Skeletal muscle satellite cell (primary cell): ENCODE results near the gene PITPNM3.

ENCODE experiments used
- H3K27me3 ChIP-seq: 2 replicates; pipeline ENCODE4 v1.7.0; 2013; ENCODE audit warnings: low read length; ENCODE audit not compliant: control insufficient read depth, insufficient read depth
- H3K36me3 ChIP-seq: 2 replicates; pipeline ENCODE4 v1.7.0; 2013; ENCODE audit warnings: mild to moderate bottlenecking, control low read depth, low read length; ENCODE audit not compliant: insufficient read depth
- H3K4me1 ChIP-seq: 2 replicates; pipeline ENCODE4 v1.7.0; 2013; ENCODE audit warnings: low read length; ENCODE audit not compliant: control insufficient read depth, insufficient read depth
- H3K4me2 ChIP-seq: 2 replicates; pipeline ENCODE4 v1.7.0; 2013; ENCODE audit warnings: mild to moderate bottlenecking, low read length
- H3K4me3 ChIP-seq: 2 replicates; pipeline ENCODE4 v1.7.0; 2013; ENCODE audit warnings: low read length
- H3K9ac ChIP-seq: 2 replicates; pipeline ENCODE4 v1.7.0; 2013; ENCODE audit warnings: mild to moderate bottlenecking, low read depth, low read length, moderate library complexity
- H3K9me3 ChIP-seq: replicated peaks from 2 replicates; pipeline ENCODE4 v1.7.0; 2013; ENCODE audit warnings: mild to moderate bottlenecking, control low read depth, low read length

Gene PITPNM3

GRCh38 chr17:6505425-6506142 lies 50.8 kb downstream of the PITPNM3 start:
- Histone ChIP-seq H3K9ac (no peak overlapping the region), H3K4me2 (no peak overlapping the region), H3K4me3 (no peak overlapping the region), H3K4me1 (peaks cover 49% of the 10 kb centered on the region), H3K27me3 (no peaks in the 10 kb centered on the region), H3K36me3 (no peaks in the 10 kb centered on the region), H3K9me3 (no peaks in the 10 kb centered on the region)

GRCh38 chr17:6503641-6504195 lies 52.6 kb downstream of the PITPNM3 start:
- H3K9me3 ChIP-seq = no peaks in the 10 kb centered on the region
- no peak overlapping the region for H3K9ac ChIP-seq
- H3K36me3 ChIP-seq = no peaks in the 10 kb centered on the region
- no peak overlapping the region for H3K4me3 ChIP-seq
- H3K27me3 ChIP-seq = no peaks in the 10 kb centered on the region
- no peak overlapping the region for H3K4me2 ChIP-seq
- peaks cover 31% of the 10 kb centered on the region for H3K4me1 ChIP-seq

GRCh38 chr17:6502871-6503509 lies 53.4 kb downstream of the PITPNM3 start:
- Histone ChIP-seq H3K4me1 (peaks cover 24% of the 10 kb centered on the region), H3K4me3 (no peak overlapping the region), H3K9ac (no peak overlapping the region), H3K27me3 (no peaks in the 10 kb centered on the region), H3K4me2 (no peak overlapping the region), H3K36me3 (no peaks in the 10 kb centered on the region), H3K9me3 (no peaks in the 10 kb centered on the region)

- Histone ChIP-seq H3K9ac (no peak overlapping the region), H3K9me3 (no peaks in the 10 kb centered on the region), H3K4me2 (no peak overlapping the region), H3K4me1 (peaks cover 21% of the 10 kb centered on the region), H3K27me3 (no peaks in the 10 kb centered on the region), H3K4me3 (no peak overlapping the region), H3K36me3 (no peaks in the 10 kb centered on the region)
Measured at GRCh38 chr17:6502142-6502541, 54.2 kb downstream of the PITPNM3 start.

- peaks cover 16% of the 10 kb centered on the region for H3K4me1 ChIP-seq
- H3K4me3 ChIP-seq = no peak overlapping the region
- H3K27me3 ChIP-seq = no peaks in the 10 kb centered on the region
- H3K4me2 ChIP-seq = no peak overlapping the region
- H3K9ac ChIP-seq = no peak overlapping the region
- no peaks in the 10 kb centered on the region for H3K9me3 ChIP-seq
- no peaks in the 10 kb centered on the region for H3K36me3 ChIP-seq
Measured at GRCh38 chr17:6501359-6501758, 55.0 kb downstream of the PITPNM3 start.

- no peaks in the 10 kb centered on the region for H3K36me3 ChIP-seq
- H3K4me2 ChIP-seq = no peak overlapping the region
- peaks cover 7% of the 10 kb centered on the region for H3K4me1 ChIP-seq
- no peak overlapping the region for H3K9ac ChIP-seq
- H3K9me3 ChIP-seq = no peaks in the 10 kb centered on the region
- no peaks in the 10 kb centered on the region for H3K27me3 ChIP-seq
- H3K4me3 ChIP-seq = no peak overlapping the region
Measured at GRCh38 chr17:6498901-6499540, 57.3 kb downstream of the PITPNM3 start.

GRCh38 chr17:6498356-6498755 lies 58.0 kb downstream of the PITPNM3 start:
- Histone ChIP-seq H3K36me3 (no peaks in the 10 kb centered on the region), H3K4me1 (peaks cover 7% of the 10 kb centered on the region), H3K4me3 (no peak overlapping the region), H3K4me2 (no peak overlapping the region), H3K27me3 (no peaks in the 10 kb centered on the region), H3K9ac (no peak overlapping the region), H3K9me3 (no peaks in the 10 kb centered on the region)

- no peaks in the 10 kb centered on the region for H3K36me3 ChIP-seq
- no peaks in the 10 kb centered on the region for H3K27me3 ChIP-seq
- no peak overlapping the region for H3K4me2 ChIP-seq
- no peak overlapping the region for H3K9ac ChIP-seq
- H3K9me3 ChIP-seq = no peaks in the 10 kb centered on the region
- no peak overlapping the region for H3K4me3 ChIP-seq
- peaks cover 7% of the 10 kb centered on the region for H3K4me1 ChIP-seq
Measured at GRCh38 chr17:6497496-6498221, 58.7 kb downstream of the PITPNM3 start.

GRCh38 chr17:6496640-6497441 lies 59.5 kb downstream of the PITPNM3 start:
- H3K4me2 ChIP-seq = no peak overlapping the region
- H3K27me3 ChIP-seq = no peaks in the 10 kb centered on the region
- no peaks in the 10 kb centered on the region for H3K36me3 ChIP-seq
- peaks cover 7% of the 10 kb centered on the region for H3K4me1 ChIP-seq
- H3K9me3 ChIP-seq = no peaks in the 10 kb centered on the region
- H3K4me3 ChIP-seq = no peak overlapping the region
- H3K9ac ChIP-seq = no peak overlapping the region

GRCh38 chr17:6496116-6496481 lies 60.3 kb downstream of the PITPNM3 start:
- Histone ChIP-seq H3K9ac (no peak overlapping the region), H3K36me3 (no peaks in the 10 kb centered on the region), H3K4me2 (no peak overlapping the region), H3K4me3 (no peak overlapping the region), H3K27me3 (no peaks in the 10 kb centered on the region), H3K4me1 (peaks cover 7% of the 10 kb centered on the region), H3K9me3 (no peaks in the 10 kb centered on the region)
